SK-N-MC (cell line): ENCODE measurements around the gene PPP1R1C.

ENCODE experiments used
- DNase-seq: peaks from one replicate; pipeline ENCODE4 v3.0.0-alpha.2; 2011; ENCODE audit warnings: low read depth, low spot score
- H3K27ac ChIP-seq: fragments of 200-600 bp; sonication (generic); 2 replicates; pipeline ENCODE4 v1.5.1; 2016; ENCODE audit warnings: mixed run types
- H3K36me3 ChIP-seq: fragments of 200-600 bp; sonication (generic); 2 replicates; pipeline ENCODE4 v1.6.1; 2017; ENCODE audit warnings: antibody characterized with exemption, low read length, mixed read lengths; ENCODE audit not compliant: insufficient read depth
- H3K4me3 ChIP-seq: fragments of 200-600 bp; sonication (generic); 2 replicates; pipeline ENCODE4 v1.5.1; 2016
- H3K9ac ChIP-seq: fragments of 200-600 bp; sonication (generic); 2 replicates; pipeline ENCODE4 v1.8.0; 2017; ENCODE audit warnings: mixed run types, mixed read lengths; ENCODE audit not compliant: insufficient read length
- H3K9me3 ChIP-seq: fragments of 200-600 bp; sonication (generic); 2 replicates; pipeline ENCODE4 v1.6.1; 2017; ENCODE audit warnings: low read depth, mild to moderate bottlenecking, antibody characterized with exemption, low read length, moderate library complexity, mixed read lengths
- EZH2 ChIP-seq: fragments of 200-600 bp; sonication (generic); IDR thresholded peaks from one replicate; pipeline ENCODE4 v1.6.1; 2017; ENCODE audit warnings: antibody characterized with exemption
- FOXP2 ChIP-seq: optimal IDR thresholded peaks from 2 replicates; pipeline ENCODE3; 2011; ENCODE audit warnings: mild to moderate bottlenecking, moderate library complexity; ENCODE audit not compliant: insufficient read depth; ENCODE audit errors: extremely low read length, control extremely low read depth
- POLR2AphosphoS5 ChIP-seq: IDR thresholded peaks from 2 replicates; pipeline ENCODE4 v1.6.1; 2012; ENCODE audit warnings: mild to moderate bottlenecking, low read depth, low read length, borderline replicate concordance

Gene PPP1R1C

GRCh38 chr2:182064019-182064778, 78.5 kb downstream of the PPP1R1C start:
- TF ChIP-seq EZH2 (no peak), FOXP2 (no peak), POLR2AphosphoS5 (no peak)
- DNase-seq, result no peak
- Histone ChIP-seq H3K36me3 (no peaks in the 10 kb centered on the region), H3K9me3 (no peaks in the 10 kb centered on the region), H3K9ac (no peak overlapping the region), H3K27ac (peak overlapping the region; percentile 4; the same call in 1 of the 2 replicates), H3K4me3 (no peak overlapping the region)

GRCh38 chr2:182066400-182067087, 80.9 kb downstream of the PPP1R1C start:
- Histone ChIP-seq H3K4me3 (no peak overlapping the region), H3K9ac (no peak overlapping the region), H3K9me3 (no peaks in the 10 kb centered on the region), H3K27ac (peak overlapping the region; percentile 55), H3K36me3 (no peaks in the 10 kb centered on the region)
- DNase-seq, result no peak
- TF ChIP-seq FOXP2 (no peak), POLR2AphosphoS5 (no peak; the same call in 1 of the 2 replicates), EZH2 (no peak)

GRCh38 chr2:182067393-182067792, 81.7 kb downstream of the PPP1R1C start:
- no peaks in the 10 kb centered on the region for H3K36me3 ChIP-seq
- TF ChIP-seq EZH2 (no peak), FOXP2 (no peak)
- H3K9ac ChIP-seq, result no peak overlapping the region
- H3K27ac ChIP-seq, result peak overlapping the region; percentile 55; the same call in 1 of the 2 replicates
- no peak overlapping the region for H3K4me3 ChIP-seq
- no peak for DNase-seq
- no peaks in the 10 kb centered on the region for H3K9me3 ChIP-seq

GRCh38 chr2:182068811-182069210, 83.2 kb downstream of the PPP1R1C start:
- TF ChIP-seq EZH2 (no peak), FOXP2 (no peak), POLR2AphosphoS5 (no peak)
- DNase-seq, result no peak
- Histone ChIP-seq H3K9me3 (no peaks in the 10 kb centered on the region), H3K36me3 (no peaks in the 10 kb centered on the region), H3K9ac (no peak overlapping the region), H3K4me3 (no peak overlapping the region), H3K27ac (peak overlapping the region; percentile 67)

GRCh38 chr2:182069416-182069815, 83.8 kb downstream of the PPP1R1C start:
- no peak for DNase-seq
- H3K9ac ChIP-seq, result no peak overlapping the region
- TF ChIP-seq FOXP2 (no peak), EZH2 (no peak), POLR2AphosphoS5 (no peak)
- H3K27ac ChIP-seq, result peak overlapping the region; percentile 67
- H3K36me3 ChIP-seq, result no peaks in the 10 kb centered on the region
- H3K4me3 ChIP-seq, result no peak overlapping the region
- no peaks in the 10 kb centered on the region for H3K9me3 ChIP-seq

GRCh38 chr2:182069908-182070307, 84.3 kb downstream of the PPP1R1C start:
- TF ChIP-seq POLR2AphosphoS5 (no peak), FOXP2 (no peak), EZH2 (no peak)
- Histone ChIP-seq H3K9ac (no peak overlapping the region), H3K9me3 (no peaks in the 10 kb centered on the region), H3K27ac (no peak overlapping the region), H3K4me3 (no peak overlapping the region), H3K36me3 (no peaks in the 10 kb centered on the region)
- DNase-seq, result no peak

- H3K4me3 ChIP-seq, result no peak overlapping the region
- H3K27ac ChIP-seq, result no peak overlapping the region
- no peaks in the 10 kb centered on the region for H3K36me3 ChIP-seq
- H3K9ac ChIP-seq, result no peak overlapping the region
- DNase-seq, result no peak
- TF ChIP-seq POLR2AphosphoS5 (no peak), FOXP2 (no peak), EZH2 (no peak)
- H3K9me3 ChIP-seq, result no peaks in the 10 kb centered on the region
These were observed 85.1 kb downstream of the PPP1R1C start for GRCh38 chr2:182070736-182071135.

- no peaks in the 10 kb centered on the region for H3K36me3 ChIP-seq
- H3K4me3 ChIP-seq, result no peak overlapping the region
- TF ChIP-seq FOXP2, result no peak
- no peak for TF ChIP-seq EZH2
- TF ChIP-seq POLR2AphosphoS5, result no peak
- H3K9ac ChIP-seq, result no peak overlapping the region
- no peak overlapping the region for H3K27ac ChIP-seq
- H3K9me3 ChIP-seq, result no peaks in the 10 kb centered on the region
- DNase-seq, result no peak
These were observed 87.2 kb downstream of the PPP1R1C start for GRCh38 chr2:182072861-182073260.

GRCh38 chr2:182073613-182074012, 88.0 kb downstream of the PPP1R1C start:
- Histone ChIP-seq H3K9ac (no peak overlapping the region), H3K4me3 (no peak overlapping the region), H3K27ac (no peak overlapping the region), H3K36me3 (no peaks in the 10 kb centered on the region), H3K9me3 (no peaks in the 10 kb centered on the region)
- no peak for DNase-seq
- TF ChIP-seq FOXP2 (no peak), EZH2 (no peak), POLR2AphosphoS5 (no peak)
